K562 (cell line): ENCODE results near the gene RBM20. TPM values are rescaled to one million over a fixed set of nuclear protein-coding genes. Genes with fewer than 3 reads are reported as not detected.

Experiments
- ATF1 ChIP-seq, 2 experiments: fragments of 450-650 bp in 1 of 2; IDR thresholded peaks; 2 replicates each; pipeline ENCODE4 v1.6.1; 2016; ENCODE audit warnings: missing compliant biosample characterization in 1 of 2, missing genetic modification characterization in 1 of 2
- CHCHD3 ChIP-seq: fragments of 250-450 bp; sonication (Bioruptor Pico); IDR thresholded peaks from 2 replicates; pipeline ENCODE4 v2.1.2; 2022; ENCODE audit warnings: mild to moderate bottlenecking
- CSDE1 ChIP-seq, 2 experiments: fragments of 450-650 bp; IDR thresholded peaks; 2 replicates each; pipeline ENCODE4 v1.6.1; 2016; ENCODE audit warnings: mild to moderate bottlenecking in 1 of 2
- THRAP3 ChIP-seq: fragments of 450-650 bp; IDR thresholded peaks from 2 replicates; pipeline ENCODE4 v1.6.1; 2016; ENCODE audit warnings: mild to moderate bottlenecking, inconsistent platforms, borderline replicate concordance
- polyA plus RNA-seq, 8 experiments: library from polyadenylated mRNA; depleted of rRNA in 4 of 8; stranded (reverse) in 5 of 8; unstranded in 3 of 8; fragments of >200 nt; fragmentation: Nextera tagmentation in 2 of 8; fragmentation: Illumina TruSeq in 1 of 8; extraction: Ambion mirVana in 2 of 8; extraction: Trizol in 1 of 8; gene quantifications; 2 replicates each; pipeline versions ENCODE4 v1.2.1 to v1.2.3, GENCODE V29; 2011 to 2014; ENCODE audit warnings: inconsistent platforms in 1 of 8, missing spikeins in 1 of 8
- total RNA-seq, 7 experiments: library from RNA; depleted of rRNA in 6 of 7; stranded (reverse); fragments of >200 nt in 6 of 7; fragmentation: Illumina TruSeq in 2 of 7; extraction: Trizol in 2 of 7; gene quantifications; 2 replicates each; pipeline versions ENCODE4 v1.2.1 to v1.2.3, GENCODE V29; 2011 to 2021; ENCODE audit warnings: low replicate concordance in 1 of 7
- TF ChIP-seq, protein P1 (sequence below): fragments of 200-600 bp; sonication (generic); IDR thresholded peaks from one replicate; pipeline ENCODE4 v1.6.1; 2012; ENCODE audit warnings: mild to moderate bottlenecking, low read depth, low read length, inconsistent platforms
- TF ChIP-seq, protein P2 (sequence below): fragments of 450-650 bp; IDR thresholded peaks from 2 replicates; pipeline ENCODE4 v1.6.1; 2016; ENCODE audit warnings: low read depth

Gene RBM20
- total and polyA plus RNA-seq, 9 of the 15 experiments (the other 6 are each of a cell fraction or from before 2014, with no cell fraction given) = 0.63 to 5.7 (median 3.2) TPM

DNA sequence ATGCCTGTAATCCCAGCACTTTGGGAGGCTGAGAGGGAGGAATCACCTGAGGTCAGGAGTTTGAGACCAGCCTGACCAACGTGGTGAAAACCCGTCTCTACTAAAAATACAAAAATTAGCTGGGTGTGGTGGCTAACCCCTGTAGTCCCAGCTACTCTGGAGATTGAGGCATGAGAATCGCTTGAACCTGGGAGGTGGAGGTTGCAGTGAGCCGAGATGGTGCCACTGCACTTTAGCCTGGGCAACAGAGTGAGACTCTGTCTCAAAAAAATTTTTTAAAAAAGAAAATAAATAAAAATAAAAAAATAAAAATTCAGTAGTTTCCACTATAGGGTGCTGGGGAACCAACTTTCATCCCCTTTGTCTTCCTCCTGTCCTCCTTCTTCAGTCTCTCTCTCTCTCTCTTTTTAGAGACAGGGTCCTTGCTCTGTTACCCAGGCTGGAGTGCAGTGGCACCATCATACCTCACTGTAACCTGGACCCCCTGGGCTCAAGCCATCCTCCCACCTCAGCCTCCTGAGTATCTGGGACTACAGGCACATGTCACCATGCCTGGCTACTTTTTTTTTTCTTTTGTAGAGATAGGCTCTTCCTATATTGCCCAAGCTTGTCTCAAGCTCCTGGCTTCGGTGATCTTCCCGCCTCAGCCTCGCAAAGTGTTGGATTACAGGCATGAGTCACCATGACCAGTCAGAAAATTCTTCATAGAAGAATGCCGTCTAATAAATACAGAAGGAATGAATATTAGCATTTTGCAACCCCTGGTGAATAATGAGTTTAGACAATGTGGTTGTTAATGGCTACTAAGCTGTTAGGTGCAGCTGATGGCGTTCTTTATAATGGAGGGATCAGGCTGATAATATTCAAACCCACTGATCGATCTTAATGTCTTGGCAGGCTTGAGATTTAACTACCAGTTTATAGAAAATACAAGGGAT, 20.6 kb downstream of the RBM20 start (continued):
- TF ChIP-seq, protein P1, sequence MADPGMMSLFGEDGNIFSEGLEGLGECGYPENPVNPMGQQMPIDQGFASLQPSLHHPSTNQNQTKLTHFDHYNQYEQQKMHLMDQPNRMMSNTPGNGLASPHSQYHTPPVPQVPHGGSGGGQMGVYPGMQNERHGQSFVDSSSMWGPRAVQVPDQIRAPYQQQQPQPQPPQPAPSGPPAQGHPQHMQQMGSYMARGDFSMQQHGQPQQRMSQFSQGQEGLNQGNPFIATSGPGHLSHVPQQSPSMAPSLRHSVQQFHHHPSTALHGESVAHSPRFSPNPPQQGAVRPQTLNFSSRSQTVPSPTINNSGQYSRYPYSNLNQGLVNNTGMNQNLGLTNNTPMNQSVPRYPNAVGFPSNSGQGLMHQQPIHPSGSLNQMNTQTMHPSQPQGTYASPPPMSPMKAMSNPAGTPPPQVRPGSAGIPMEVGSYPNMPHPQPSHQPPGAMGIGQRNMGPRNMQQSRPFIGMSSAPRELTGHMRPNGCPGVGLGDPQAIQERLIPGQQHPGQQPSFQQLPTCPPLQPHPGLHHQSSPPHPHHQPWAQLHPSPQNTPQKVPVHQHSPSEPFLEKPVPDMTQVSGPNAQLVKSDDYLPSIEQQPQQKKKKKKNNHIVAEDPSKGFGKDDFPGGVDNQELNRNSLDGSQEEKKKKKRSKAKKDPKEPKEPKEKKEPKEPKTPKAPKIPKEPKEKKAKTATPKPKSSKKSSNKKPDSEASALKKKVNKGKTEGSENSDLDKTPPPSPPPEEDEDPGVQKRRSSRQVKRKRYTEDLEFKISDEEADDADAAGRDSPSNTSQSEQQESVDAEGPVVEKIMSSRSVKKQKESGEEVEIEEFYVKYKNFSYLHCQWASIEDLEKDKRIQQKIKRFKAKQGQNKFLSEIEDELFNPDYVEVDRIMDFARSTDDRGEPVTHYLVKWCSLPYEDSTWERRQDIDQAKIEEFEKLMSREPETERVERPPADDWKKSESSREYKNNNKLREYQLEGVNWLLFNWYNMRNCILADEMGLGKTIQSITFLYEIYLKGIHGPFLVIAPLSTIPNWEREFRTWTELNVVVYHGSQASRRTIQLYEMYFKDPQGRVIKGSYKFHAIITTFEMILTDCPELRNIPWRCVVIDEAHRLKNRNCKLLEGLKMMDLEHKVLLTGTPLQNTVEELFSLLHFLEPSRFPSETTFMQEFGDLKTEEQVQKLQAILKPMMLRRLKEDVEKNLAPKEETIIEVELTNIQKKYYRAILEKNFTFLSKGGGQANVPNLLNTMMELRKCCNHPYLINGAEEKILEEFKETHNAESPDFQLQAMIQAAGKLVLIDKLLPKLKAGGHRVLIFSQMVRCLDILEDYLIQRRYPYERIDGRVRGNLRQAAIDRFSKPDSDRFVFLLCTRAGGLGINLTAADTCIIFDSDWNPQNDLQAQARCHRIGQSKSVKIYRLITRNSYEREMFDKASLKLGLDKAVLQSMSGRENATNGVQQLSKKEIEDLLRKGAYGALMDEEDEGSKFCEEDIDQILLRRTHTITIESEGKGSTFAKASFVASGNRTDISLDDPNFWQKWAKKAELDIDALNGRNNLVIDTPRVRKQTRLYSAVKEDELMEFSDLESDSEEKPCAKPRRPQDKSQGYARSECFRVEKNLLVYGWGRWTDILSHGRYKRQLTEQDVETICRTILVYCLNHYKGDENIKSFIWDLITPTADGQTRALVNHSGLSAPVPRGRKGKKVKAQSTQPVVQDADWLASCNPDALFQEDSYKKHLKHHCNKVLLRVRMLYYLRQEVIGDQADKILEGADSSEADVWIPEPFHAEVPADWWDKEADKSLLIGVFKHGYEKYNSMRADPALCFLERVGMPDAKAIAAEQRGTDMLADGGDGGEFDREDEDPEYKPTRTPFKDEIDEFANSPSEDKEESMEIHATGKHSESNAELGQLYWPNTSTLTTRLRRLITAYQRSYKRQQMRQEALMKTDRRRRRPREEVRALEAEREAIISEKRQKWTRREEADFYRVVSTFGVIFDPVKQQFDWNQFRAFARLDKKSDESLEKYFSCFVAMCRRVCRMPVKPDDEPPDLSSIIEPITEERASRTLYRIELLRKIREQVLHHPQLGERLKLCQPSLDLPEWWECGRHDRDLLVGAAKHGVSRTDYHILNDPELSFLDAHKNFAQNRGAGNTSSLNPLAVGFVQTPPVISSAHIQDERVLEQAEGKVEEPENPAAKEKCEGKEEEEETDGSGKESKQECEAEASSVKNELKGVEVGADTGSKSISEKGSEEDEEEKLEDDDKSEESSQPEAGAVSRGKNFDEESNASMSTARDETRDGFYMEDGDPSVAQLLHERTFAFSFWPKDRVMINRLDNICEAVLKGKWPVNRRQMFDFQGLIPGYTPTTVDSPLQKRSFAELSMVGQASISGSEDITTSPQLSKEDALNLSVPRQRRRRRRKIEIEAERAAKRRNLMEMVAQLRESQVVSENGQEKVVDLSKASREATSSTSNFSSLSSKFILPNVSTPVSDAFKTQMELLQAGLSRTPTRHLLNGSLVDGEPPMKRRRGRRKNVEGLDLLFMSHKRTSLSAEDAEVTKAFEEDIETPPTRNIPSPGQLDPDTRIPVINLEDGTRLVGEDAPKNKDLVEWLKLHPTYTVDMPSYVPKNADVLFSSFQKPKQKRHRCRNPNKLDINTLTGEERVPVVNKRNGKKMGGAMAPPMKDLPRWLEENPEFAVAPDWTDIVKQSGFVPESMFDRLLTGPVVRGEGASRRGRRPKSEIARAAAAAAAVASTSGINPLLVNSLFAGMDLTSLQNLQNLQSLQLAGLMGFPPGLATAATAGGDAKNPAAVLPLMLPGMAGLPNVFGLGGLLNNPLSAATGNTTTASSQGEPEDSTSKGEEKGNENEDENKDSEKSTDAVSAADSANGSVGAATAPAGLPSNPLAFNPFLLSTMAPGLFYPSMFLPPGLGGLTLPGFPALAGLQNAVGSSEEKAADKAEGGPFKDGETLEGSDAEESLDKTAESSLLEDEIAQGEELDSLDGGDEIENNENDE = no peak
- TF ChIP-seq CSDE1 (IDR thresholded peaks at IDR 0.05) (no peak), CHCHD3 (CRISPR knock-in tag) (no peak), THRAP3 (no peak), ATF1 (CRISPR knock-in tag; IDR thresholded peaks at IDR 0.05) (no peak), ATF1 (tag; IDR thresholded peaks at IDR 0.05) (peak; percentile 64; the same call in 1 of the 2 replicates)
- TF ChIP-seq, protein P2, sequence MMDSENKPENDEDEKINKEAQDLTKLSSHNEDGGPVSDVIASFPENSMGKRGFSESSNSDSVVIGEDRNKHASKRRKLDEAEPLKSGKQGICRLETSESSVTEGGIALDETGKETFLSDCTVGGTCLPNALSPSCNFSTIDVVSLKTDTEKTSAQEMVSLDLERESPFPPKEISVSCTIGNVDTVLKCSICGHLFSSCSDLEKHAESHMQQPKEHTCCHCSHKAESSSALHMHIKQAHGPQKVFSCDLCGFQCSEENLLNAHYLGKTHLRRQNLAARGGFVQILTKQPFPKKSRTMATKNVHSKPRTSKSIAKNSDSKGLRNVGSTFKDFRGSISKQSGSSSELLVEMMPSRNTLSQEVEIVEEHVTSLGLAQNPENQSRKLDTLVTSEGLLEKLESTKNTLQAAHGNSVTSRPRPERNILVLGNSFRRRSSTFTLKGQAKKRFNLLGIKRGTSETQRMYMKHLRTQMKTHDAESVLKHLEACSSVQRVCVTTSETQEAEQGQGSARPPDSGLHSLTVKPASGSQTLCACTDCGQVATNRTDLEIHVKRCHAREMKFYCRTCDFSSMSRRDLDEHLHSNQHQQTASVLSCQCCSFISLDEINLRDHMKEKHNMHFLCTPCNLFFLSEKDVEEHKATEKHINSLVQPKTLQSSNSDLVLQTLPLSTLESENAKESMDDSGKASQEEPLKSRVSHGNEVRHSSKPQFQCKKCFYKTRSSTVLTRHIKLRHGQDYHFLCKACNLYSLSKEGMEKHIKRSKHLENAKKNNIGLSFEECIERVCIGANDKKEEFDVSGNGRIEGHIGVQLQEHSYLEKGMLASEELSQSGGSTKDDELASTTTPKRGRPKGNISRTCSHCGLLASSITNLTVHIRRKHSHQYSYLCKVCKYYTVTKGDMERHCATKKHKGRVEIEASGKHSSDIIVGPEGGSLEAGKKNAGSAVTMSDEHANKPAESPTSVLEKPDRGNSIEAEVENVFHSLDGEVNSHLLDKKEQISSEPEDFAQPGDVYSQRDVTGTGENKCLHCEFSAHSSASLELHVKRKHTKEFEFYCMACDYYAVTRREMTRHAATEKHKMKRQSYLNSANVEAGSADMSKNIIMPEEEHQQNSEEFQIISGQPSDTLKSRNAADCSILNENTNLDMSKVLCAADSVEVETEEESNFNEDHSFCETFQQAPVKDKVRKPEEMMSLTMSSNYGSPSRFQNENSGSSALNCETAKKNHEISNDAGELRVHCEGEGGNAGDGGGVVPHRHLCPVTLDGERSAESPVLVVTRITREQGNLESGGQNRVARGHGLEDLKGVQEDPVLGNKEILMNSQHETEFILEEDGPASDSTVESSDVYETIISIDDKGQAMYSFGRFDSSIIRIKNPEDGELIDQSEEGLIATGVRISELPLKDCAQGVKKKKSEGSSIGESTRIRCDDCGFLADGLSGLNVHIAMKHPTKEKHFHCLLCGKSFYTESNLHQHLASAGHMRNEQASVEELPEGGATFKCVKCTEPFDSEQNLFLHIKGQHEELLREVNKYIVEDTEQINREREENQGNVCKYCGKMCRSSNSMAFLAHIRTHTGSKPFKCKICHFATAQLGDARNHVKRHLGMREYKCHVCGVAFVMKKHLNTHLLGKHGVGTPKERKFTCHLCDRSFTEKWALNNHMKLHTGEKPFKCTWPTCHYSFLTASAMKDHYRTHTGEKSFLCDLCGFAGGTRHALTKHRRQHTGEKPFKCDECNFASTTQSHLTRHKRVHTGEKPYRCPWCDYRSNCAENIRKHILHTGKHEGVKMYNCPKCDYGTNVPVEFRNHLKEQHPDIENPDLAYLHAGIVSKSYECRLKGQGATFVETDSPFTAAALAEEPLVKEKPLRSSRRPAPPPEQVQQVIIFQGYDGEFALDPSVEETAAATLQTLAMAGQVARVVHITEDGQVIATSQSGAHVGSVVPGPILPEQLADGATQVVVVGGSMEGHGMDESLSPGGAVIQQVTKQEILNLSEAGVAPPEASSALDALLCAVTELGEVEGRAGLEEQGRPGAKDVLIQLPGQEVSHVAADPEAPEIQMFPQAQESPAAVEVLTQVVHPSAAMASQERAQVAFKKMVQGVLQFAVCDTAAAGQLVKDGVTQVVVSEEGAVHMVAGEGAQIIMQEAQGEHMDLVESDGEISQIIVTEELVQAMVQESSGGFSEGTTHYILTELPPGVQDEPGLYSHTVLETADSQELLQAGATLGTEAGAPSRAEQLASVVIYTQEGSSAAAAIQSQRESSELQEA = no peak
